ENCODE measurements around the gene NPHP4. TPM values are rescaled to one million over a fixed set of nuclear protein-coding genes. Genes with fewer than 3 reads are reported as not detected.

NPHP4 gene
- 30.7 TPM for total RNA-seq

DNA sequence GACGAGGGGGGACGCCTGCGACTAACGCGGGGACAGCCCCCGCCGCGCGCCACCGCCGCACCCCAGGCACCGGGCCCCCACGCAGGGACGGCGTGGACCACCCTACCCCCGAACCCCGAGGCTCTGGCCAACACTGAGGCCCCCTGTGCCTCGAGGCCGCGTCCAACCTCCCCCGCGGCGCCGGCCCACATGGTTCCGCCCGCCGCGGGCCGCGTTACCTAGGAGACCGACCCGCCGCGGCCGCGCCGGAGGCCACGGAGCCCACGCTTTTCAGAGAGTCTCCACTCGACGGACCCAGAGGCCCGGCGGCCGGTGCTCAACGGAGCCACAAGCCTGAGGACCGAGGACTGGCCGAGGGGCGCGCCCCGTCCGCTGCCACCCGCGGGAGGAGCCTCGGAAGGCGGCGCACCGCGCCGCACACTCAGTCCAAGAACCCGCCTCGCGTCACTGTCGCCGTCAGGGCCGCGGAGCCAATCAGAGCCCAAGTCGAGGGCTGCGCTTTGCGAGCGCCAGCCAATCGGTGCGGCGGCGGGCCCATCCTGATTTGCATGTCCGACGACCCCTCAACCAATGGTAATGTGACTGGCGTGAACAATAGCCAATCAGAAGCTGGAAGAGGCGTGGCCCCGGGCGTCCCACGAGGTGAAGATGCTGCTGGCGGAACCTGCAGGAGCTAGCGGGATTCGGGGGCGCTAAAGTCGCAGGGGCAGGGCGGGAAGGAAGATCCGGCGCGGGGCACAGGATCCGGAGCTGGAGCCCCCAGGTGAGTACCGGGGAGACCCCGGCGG, at the start of gene NPHP4:
TSS of gene NPHP4 (minus strand) at position 400 of the 788 bp plus-strand sequence. CDS start 6,136 bp downstream, outside the sequence.

Small RNA genes within 50 kb of the gene (small RNA-seq; reads per million reads assigned to genes)
- gene MIR4689 (ENCODE audit: low replicate concordance): not detected

Other genes starting within 250 kb of the NPHP4 start
- 6.9 TPM for gene KCNAB2, start 53.5 kb upstream of the NPHP4 start, total RNA-seq
- 52.6 TPM for gene CHD5, start 187.9 kb upstream of the NPHP4 start, total RNA-seq
- 255 TPM for gene RPL22, start 207.2 kb upstream of the NPHP4 start, total RNA-seq
- 16.0 TPM for gene RNF207, start 213.7 kb upstream of the NPHP4 start, total RNA-seq
- 19.4 TPM for gene ICMT, start 243.5 kb upstream of the NPHP4 start, total RNA-seq

Data from parietal lobe (tissue), 2 donors.